HepG2 (cell line): Measurements from ENCODE around the gene ZC3H13. TPM values are rescaled to one million over a fixed set of nuclear protein-coding genes. Genes with fewer than 3 reads are reported as not detected.
A peak's percentile ranks its signal among the peaks of the same experiment; 100 is the strongest.

Experiments
- CBX5 ChIP-seq: sonication (generic); formaldehyde crosslinking; IDR thresholded peaks from 2 replicates; pipeline ENCODE4 v1.4.0; 2020; ENCODE audit warnings: missing genetic modification reagents, borderline replicate concordance
- CREM ChIP-seq, 2 experiments: sonication (generic) in 1 of 2; formaldehyde crosslinking in 1 of 2; IDR thresholded peaks; 2 replicates each; pipeline versions ENCODE4 v1.4.0 to v1.6.1; 2016 to 2020; ENCODE audit warnings: antibody characterized with exemption in 1 of 2, mild to moderate bottlenecking in 1 of 2, missing genetic modification reagents in 1 of 2
- FOXO1 ChIP-seq: sonication (generic); formaldehyde crosslinking; IDR thresholded peaks from 2 replicates; pipeline ENCODE4 v1.4.0; 2020; ENCODE audit warnings: missing genetic modification reagents
- GMEB2 ChIP-seq: IDR thresholded peaks from 2 replicates; pipeline ENCODE4 v1.6.1; 2016; ENCODE audit warnings: missing biosample characterization, missing genetic modification reagents, low read depth
- JUNB ChIP-seq: sonication (generic); formaldehyde crosslinking; IDR thresholded peaks from 2 replicates; pipeline ENCODE4 v1.8.0; 2022; ENCODE audit warnings: missing genetic modification reagents, mild to moderate bottlenecking, borderline replicate concordance
- KDM5A ChIP-seq: fragments of 200-600 bp; sonication (generic); IDR thresholded peaks from 2 replicates; pipeline ENCODE4 v1.7.0; 2018; ENCODE audit warnings: antibody characterized with exemption, mild to moderate bottlenecking, low read length, borderline replicate concordance
- KMT2B ChIP-seq: IDR thresholded peaks from 2 replicates; pipeline ENCODE4 v1.6.1; 2016; ENCODE audit warnings: missing genetic modification reagents, missing compliant biosample characterization
- MATR3 ChIP-seq: sonication (generic); formaldehyde crosslinking; IDR thresholded peaks from 2 replicates; pipeline ENCODE4 v1.4.0; 2020; ENCODE audit warnings: missing genetic modification reagents
- MED13 ChIP-seq: sonication (generic); formaldehyde crosslinking; IDR thresholded peaks from 2 replicates; pipeline ENCODE4 v1.5.0; 2020; ENCODE audit warnings: missing genetic modification reagents
- MLXIP ChIP-seq: sonication (generic); formaldehyde crosslinking; IDR thresholded peaks from 2 replicates; pipeline ENCODE4 v1.9.0; 2021; ENCODE audit warnings: missing genetic modification reagents, borderline replicate concordance
- POGK ChIP-seq: sonication (generic); formaldehyde crosslinking; conservative IDR thresholded peaks from 2 replicates; pipeline ENCODE4 v1.8.0; 2022; ENCODE audit warnings: mild to moderate bottlenecking, moderate library complexity, missing genetic modification reagents
- REXO4 ChIP-seq: sonication (generic); formaldehyde crosslinking; IDR thresholded peaks from 2 replicates; pipeline ENCODE4 v1.8.0; 2022; ENCODE audit warnings: missing genetic modification reagents, mild to moderate bottlenecking, borderline replicate concordance
- RNF2 ChIP-seq: fragments of 450-650 bp; conservative IDR thresholded peaks from 2 replicates; pipeline ENCODE4 v1.6.1; 2016; ENCODE audit warnings: low read depth
- TFDP2 ChIP-seq: sonication (generic); formaldehyde crosslinking; IDR thresholded peaks from 2 replicates; pipeline ENCODE4 v1.4.0; 2020; ENCODE audit warnings: missing genetic modification reagents
- TMF1 ChIP-seq: sonication (generic); formaldehyde crosslinking; IDR thresholded peaks from 2 replicates; pipeline ENCODE4 v1.8.1; 2022; ENCODE audit warnings: low read depth, missing genetic modification reagents
- ZMYM3 ChIP-seq: sonication (generic); formaldehyde crosslinking; IDR thresholded peaks from 2 replicates; pipeline ENCODE4 v1.5.1; 2020; ENCODE audit warnings: mild to moderate bottlenecking, missing genetic modification reagents
- ZNF232 ChIP-seq: sonication (generic); formaldehyde crosslinking; IDR thresholded peaks from 2 replicates; pipeline ENCODE4 v1.4.0; 2020; ENCODE audit warnings: missing genetic modification reagents, borderline replicate concordance
- ZNF337 ChIP-seq: sonication (generic); formaldehyde crosslinking; IDR thresholded peaks from 2 replicates; pipeline ENCODE4 v1.5.1; 2020; ENCODE audit warnings: missing genetic modification reagents, low read depth, mild to moderate bottlenecking, borderline replicate concordance
- ZNF441 ChIP-seq: sonication (generic); formaldehyde crosslinking; IDR thresholded peaks from 2 replicates; pipeline ENCODE4 v1.7.0; 2021; ENCODE audit warnings: missing genetic modification reagents, borderline replicate concordance
- ZNF607 ChIP-seq: sonication (generic); formaldehyde crosslinking; IDR thresholded peaks from 2 replicates; pipeline ENCODE4 v1.5.1; 2020; ENCODE audit warnings: missing genetic modification reagents, mild to moderate bottlenecking, borderline replicate concordance
- ZSCAN12 ChIP-seq: sonication (generic); formaldehyde crosslinking; IDR thresholded peaks from 2 replicates; pipeline ENCODE4 v1.9.0; 2021; ENCODE audit warnings: mild to moderate bottlenecking, missing genetic modification reagents
- ZSCAN9 ChIP-seq: IDR thresholded peaks from 2 replicates; pipeline ENCODE4 v1.6.1; 2016; ENCODE audit warnings: borderline replicate concordance
- polyA plus RNA-seq, 8 experiments: library from polyadenylated mRNA; depleted of rRNA in 3 of 8; stranded (reverse) in 7 of 8; unstranded in 1 of 8; fragments of >200 nt; fragmentation: Illumina TruSeq in 4 of 8; extraction: Trizol in 4 of 8; gene quantifications; 2 replicates each; pipeline versions ENCODE4 v1.2.1 to v1.2.3, GENCODE V29; 2011 to 2016; ENCODE audit warnings: low read depth in 4 of 8, missing spikeins in 1 of 8, mixed read lengths in 1 of 8; ENCODE audit not compliant: insufficient read depth in 1 of 8
- total RNA-seq, 5 experiments: library from RNA; depleted of rRNA; stranded (reverse); fragments of >200 nt; fragmentation: Illumina TruSeq; extraction: Trizol; gene quantifications; 2 replicates each; pipeline ENCODE4 v1.2.3, GENCODE V29; 2016; ENCODE audit warnings: low read depth in 1 of 5

The ZC3H13 gene
- total and polyA plus RNA-seq, 2 of the 13 experiments (the other 11 are each of a cell fraction or from before 2014, with no cell fraction given): 2.7 to 23.5 TPM

GRCh38 chr13:46052319-46053161 is at the start of gene ZC3H13 (continued):
- TF ChIP-seq GMEB2 (CRISPR knock-in tag) (no peak), ZNF337 (CRISPR knock-in tag) (no peak), JUNB (CRISPR knock-in tag) (no peak), CBX5 (CRISPR knock-in tag) (no peak), MATR3 (CRISPR knock-in tag) (no peak), RNF2 (no peak), TMF1 (CRISPR knock-in tag) (no peak), MED13 (CRISPR knock-in tag) (0 out of 2 replicates have a peak, but pooled peaks have one; percentile 10), ZSCAN12 (CRISPR knock-in tag) (0 out of 2 replicates have a peak, but pooled peaks have one; percentile 23), REXO4 (CRISPR knock-in tag) (no peak), FOXO1 (CRISPR knock-in tag) (no peak), ZNF607 (CRISPR knock-in tag) (0 out of 2 replicates have a peak, but pooled peaks have one; percentile 43), CREM (IDR thresholded peaks at IDR 0.05) (peak; percentile 97), CREM (CRISPR knock-in tag; IDR thresholded peaks at IDR 0.05) (peak; percentile 61; the same call in 1 of the 2 replicates), ZSCAN9 (0 out of 2 replicates have a peak, but pooled peaks have one; percentile 13), TFDP2 (peak; percentile 60), KDM5A (peak; percentile 78), KMT2B (CRISPR knock-in tag) (peak; percentile 97), ZMYM3 (no peak), MLXIP (CRISPR knock-in tag) (no peak), POGK (CRISPR knock-in tag) (0 out of 2 replicates have a peak, but pooled peaks have one; percentile 37), ZNF232 (CRISPR knock-in tag) (peak; percentile 57; the same call in 1 of the 2 replicates), ZNF441 (CRISPR knock-in tag) (peak; percentile 86; the same call in 1 of the 2 replicates)
